ENCODE data around the gene ETS1.

The ETS1 gene

GRCh38 chr11:128421577-128422330 lies 165.6 kb downstream of the ETS1 start:
- H3K27me3 ChIP-seq (ENCODE audit: insufficient read depth, poor library complexity, severe bottlenecking), result no peaks in the 10 kb centered on the region
- TF ChIP-seq POLR2AphosphoS5 (IDR thresholded peaks at IDR 0.05; ENCODE audit: low read depth) (no peak), REST (IDR thresholded peaks at IDR 0.05; ENCODE audit: insufficient replicate concordance, low read depth) (no peak)
- no peak for DNase-seq (ENCODE audit: low read depth in 1 of 2, low spot score in 1 of 2)
- H3K4me3 ChIP-seq (replicated peaks; ENCODE audit: insufficient read depth, low read length), result no peak overlapping the region
- H3K27ac ChIP-seq (replicated peaks), result no peak overlapping the region

GRCh38 chr11:128420951-128421350 lies 166.4 kb downstream of the ETS1 start:
- H3K4me3 ChIP-seq (replicated peaks; ENCODE audit: insufficient read depth, low read length), result no peak overlapping the region
- no peak for DNase-seq (ENCODE audit: low read depth in 1 of 2, low spot score in 1 of 2)
- TF ChIP-seq REST (IDR thresholded peaks at IDR 0.05; ENCODE audit: insufficient replicate concordance, low read depth), result no peak
- TF ChIP-seq SPI1 (IDR thresholded peaks at IDR 0.05; ENCODE audit: borderline replicate concordance, low read depth), result no peak
- TF ChIP-seq CTCF (IDR thresholded peaks at IDR 0.05; ENCODE audit: insufficient read depth, low read length), result no peak
- no peak for TF ChIP-seq POLR2AphosphoS5 (IDR thresholded peaks at IDR 0.05; ENCODE audit: low read depth)
- TF ChIP-seq GABPA (IDR thresholded peaks at IDR 0.05; ENCODE audit: low read depth), result no peak
- H3K27ac ChIP-seq (replicated peaks), result no peak overlapping the region
- H3K27me3 ChIP-seq (ENCODE audit: insufficient read depth, poor library complexity, severe bottlenecking), result no peaks in the 10 kb centered on the region

- Histone ChIP-seq H3K4me3 (replicated peaks; ENCODE audit: insufficient read depth, low read length) (no peak overlapping the region), H3K27ac (replicated peaks) (no peak overlapping the region), H3K27me3 (ENCODE audit: insufficient read depth, poor library complexity, severe bottlenecking) (no peaks in the 10 kb centered on the region)
- DNase-seq (ENCODE audit: low read depth in 1 of 2, low spot score in 1 of 2), result no peak
- TF ChIP-seq REST (IDR thresholded peaks at IDR 0.05; ENCODE audit: insufficient replicate concordance, low read depth) (no peak), GABPA (IDR thresholded peaks at IDR 0.05; ENCODE audit: low read depth) (no peak), CTCF (IDR thresholded peaks at IDR 0.05; ENCODE audit: insufficient read depth, low read length) (no peak), SPI1 (IDR thresholded peaks at IDR 0.05; ENCODE audit: borderline replicate concordance, low read depth) (no peak), POLR2AphosphoS5 (IDR thresholded peaks at IDR 0.05; ENCODE audit: low read depth) (no peak)
Observed at GRCh38 chr11:128420265-128420664, 167.1 kb downstream of the ETS1 start.

Data from HL-60 (cell line).